ENCODE data around the gene GSKIP. TPM values are rescaled to one million over a fixed set of nuclear protein-coding genes. Genes with fewer than 3 reads are reported as not detected.

GSKIP gene
- total and polyA plus RNA-seq, 2 experiments from 2014 or later: 17.4 to 50.9 TPM

DNA sequence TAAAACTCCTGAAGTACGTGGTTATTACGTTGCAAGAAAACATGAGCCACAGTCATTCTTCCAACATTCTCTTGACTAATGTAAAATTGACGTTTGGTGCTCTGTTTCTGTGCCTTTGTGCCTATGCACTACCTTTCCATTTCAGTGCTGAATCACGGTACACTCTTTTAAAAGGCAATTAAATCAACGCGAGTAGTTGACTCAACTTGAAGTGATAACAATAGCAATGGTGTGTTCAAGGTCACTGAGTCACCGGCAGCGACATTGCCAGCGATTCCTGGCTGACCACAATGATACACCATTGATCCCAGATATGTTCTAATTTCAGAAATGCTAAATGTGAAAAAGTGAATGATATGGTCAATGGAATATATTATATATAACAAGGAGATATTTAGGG is 46.4 kb downstream of the GSKIP start (continued):
- TF ChIP-seq ZNF331 (CRISPR knock-in tag; IDR thresholded peaks at IDR 0.05; ENCODE audit: low read depth) (no peak), JUNB (IDR thresholded peaks at IDR 0.05; ENCODE audit: unreplicated experiment) (no peak)
- TF ChIP-seq, protein P1, sequence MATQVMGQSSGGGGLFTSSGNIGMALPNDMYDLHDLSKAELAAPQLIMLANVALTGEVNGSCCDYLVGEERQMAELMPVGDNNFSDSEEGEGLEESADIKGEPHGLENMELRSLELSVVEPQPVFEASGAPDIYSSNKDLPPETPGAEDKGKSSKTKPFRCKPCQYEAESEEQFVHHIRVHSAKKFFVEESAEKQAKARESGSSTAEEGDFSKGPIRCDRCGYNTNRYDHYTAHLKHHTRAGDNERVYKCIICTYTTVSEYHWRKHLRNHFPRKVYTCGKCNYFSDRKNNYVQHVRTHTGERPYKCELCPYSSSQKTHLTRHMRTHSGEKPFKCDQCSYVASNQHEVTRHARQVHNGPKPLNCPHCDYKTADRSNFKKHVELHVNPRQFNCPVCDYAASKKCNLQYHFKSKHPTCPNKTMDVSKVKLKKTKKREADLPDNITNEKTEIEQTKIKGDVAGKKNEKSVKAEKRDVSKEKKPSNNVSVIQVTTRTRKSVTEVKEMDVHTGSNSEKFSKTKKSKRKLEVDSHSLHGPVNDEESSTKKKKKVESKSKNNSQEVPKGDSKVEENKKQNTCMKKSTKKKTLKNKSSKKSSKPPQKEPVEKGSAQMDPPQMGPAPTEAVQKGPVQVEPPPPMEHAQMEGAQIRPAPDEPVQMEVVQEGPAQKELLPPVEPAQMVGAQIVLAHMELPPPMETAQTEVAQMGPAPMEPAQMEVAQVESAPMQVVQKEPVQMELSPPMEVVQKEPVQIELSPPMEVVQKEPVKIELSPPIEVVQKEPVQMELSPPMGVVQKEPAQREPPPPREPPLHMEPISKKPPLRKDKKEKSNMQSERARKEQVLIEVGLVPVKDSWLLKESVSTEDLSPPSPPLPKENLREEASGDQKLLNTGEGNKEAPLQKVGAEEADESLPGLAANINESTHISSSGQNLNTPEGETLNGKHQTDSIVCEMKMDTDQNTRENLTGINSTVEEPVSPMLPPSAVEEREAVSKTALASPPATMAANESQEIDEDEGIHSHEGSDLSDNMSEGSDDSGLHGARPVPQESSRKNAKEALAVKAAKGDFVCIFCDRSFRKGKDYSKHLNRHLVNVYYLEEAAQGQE (IDR thresholded peaks at IDR 0.05; ENCODE audit: unreplicated experiment): no peak

DNA sequence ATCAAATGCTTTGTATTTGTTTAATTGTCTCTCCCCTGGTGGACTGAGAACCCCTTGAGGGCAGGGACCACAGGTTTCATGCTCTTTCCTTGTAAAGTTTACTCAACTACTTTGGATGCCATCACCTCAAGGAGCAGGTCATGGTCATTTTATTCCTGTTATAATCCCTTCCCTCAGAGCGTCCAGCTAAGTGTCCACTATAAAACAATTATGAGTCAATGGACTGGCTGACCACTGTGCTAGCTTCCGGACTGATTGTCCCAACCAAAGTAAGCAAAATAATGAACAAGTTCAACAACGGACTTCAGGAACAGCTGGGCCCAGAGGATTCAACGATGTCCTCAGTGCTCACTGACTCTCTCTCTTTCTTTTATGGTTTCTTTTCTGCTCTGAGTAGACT is 46.8 kb downstream of the GSKIP start:
- H3K79me2 ChIP-seq (replicated peaks; ENCODE audit: insufficient read depth): no peaks in the 10 kb centered on the region
- Mint-ChIP-seq H3K27ac (no peak overlapping the region), H3K4me3 (no peak overlapping the region), H3K27me3 (ENCODE audit: insufficient read depth, low read depth, poor library complexity) (no peaks in the 10 kb centered on the region), H3K36me3 (ENCODE audit: low read depth) (no peaks in the 10 kb centered on the region), H3K4me1 (peaks cover 2% of the 10 kb centered on the region; the same call in 1 of the 3 replicates), H3K9me3 (no peaks in the 10 kb centered on the region)
- TF ChIP-seq, protein P2, sequence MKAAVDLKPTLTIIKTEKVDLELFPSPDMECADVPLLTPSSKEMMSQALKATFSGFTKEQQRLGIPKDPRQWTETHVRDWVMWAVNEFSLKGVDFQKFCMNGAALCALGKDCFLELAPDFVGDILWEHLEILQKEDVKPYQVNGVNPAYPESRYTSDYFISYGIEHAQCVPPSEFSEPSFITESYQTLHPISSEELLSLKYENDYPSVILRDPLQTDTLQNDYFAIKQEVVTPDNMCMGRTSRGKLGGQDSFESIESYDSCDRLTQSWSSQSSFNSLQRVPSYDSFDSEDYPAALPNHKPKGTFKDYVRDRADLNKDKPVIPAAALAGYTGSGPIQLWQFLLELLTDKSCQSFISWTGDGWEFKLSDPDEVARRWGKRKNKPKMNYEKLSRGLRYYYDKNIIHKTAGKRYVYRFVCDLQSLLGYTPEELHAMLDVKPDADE (IDR thresholded peaks at IDR 0.05): no peak
- TF ChIP-seq, protein P3, sequence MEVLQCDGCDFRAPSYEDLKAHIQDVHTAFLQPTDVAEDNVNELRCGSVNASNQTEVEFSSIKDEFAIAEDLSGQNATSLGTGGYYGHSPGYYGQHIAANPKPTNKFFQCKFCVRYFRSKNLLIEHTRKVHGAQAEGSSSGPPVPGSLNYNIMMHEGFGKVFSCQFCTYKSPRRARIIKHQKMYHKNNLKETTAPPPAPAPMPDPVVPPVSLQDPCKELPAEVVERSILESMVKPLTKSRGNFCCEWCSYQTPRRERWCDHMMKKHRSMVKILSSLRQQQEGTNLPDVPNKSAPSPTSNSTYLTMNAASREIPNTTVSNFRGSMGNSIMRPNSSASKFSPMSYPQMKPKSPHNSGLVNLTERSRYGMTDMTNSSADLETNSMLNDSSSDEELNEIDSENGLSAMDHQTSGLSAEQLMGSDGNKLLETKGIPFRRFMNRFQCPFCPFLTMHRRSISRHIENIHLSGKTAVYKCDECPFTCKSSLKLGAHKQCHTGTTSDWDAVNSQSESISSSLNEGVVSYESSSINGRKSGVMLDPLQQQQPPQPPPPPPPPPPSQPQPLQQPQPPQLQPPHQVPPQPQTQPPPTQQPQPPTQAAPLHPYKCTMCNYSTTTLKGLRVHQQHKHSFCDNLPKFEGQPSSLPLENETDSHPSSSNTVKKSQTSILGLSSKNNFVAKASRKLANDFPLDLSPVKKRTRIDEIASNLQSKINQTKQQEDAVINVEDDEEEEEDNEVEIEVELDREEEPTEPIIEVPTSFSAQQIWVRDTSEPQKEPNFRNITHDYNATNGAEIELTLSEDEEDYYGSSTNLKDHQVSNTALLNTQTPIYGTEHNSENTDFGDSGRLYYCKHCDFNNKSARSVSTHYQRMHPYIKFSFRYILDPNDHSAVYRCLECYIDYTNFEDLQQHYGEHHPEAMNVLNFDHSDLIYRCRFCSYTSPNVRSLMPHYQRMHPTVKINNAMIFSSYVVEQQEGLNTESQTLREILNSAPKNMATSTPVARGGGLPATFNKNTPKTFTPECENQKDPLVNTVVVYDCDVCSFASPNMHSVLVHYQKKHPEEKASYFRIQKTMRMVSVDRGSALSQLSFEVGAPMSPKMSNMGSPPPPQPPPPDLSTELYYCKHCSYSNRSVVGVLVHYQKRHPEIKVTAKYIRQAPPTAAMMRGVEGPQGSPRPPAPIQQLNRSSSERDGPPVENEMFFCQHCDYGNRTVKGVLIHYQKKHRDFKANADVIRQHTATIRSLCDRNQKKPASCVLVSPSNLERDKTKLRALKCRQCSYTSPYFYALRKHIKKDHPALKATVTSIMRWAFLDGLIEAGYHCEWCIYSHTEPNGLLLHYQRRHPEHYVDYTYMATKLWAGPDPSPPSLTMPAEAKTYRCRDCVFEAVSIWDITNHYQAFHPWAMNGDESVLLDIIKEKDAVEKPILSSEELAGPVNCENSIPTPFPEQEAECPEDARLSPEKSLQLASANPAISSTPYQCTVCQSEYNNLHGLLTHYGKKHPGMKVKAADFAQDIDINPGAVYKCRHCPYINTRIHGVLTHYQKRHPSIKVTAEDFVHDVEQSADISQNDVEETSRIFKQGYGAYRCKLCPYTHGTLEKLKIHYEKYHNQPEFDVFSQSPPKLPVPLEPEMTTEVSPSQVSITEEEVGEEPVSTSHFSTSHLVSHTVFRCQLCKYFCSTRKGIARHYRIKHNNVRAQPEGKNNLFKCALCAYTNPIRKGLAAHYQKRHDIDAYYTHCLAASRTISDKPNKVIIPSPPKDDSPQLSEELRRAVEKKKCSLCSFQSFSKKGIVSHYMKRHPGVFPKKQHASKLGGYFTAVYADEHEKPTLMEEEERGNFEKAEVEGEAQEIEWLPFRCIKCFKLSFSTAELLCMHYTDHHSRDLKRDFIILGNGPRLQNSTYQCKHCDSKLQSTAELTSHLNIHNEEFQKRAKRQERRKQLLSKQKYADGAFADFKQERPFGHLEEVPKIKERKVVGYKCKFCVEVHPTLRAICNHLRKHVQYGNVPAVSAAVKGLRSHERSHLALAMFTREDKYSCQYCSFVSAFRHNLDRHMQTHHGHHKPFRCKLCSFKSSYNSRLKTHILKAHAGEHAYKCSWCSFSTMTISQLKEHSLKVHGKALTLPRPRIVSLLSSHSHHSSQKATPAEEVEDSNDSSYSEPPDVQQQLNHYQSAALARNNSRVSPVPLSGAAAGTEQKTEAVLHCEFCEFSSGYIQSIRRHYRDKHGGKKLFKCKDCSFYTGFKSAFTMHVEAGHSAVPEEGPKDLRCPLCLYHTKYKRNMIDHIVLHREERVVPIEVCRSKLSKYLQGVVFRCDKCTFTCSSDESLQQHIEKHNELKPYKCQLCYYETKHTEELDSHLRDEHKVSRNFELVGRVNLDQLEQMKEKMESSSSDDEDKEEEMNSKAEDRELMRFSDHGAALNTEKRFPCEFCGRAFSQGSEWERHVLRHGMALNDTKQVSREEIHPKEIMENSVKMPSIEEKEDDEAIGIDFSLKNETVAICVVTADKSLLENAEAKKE (CRISPR knock-in tag; IDR thresholded peaks at IDR 0.05): no peak
- no peak for TF ChIP-seq EZH2 (IDR thresholded peaks at IDR 0.05; ENCODE audit: low read depth, unreplicated experiment)
- H3K4me3 ChIP-seq: no peak overlapping the region
- no peaks in the 10 kb centered on the region for H3F3A ChIP-seq (replicated peaks; ENCODE audit: low read depth)
- no peak overlapping the region for H3K27ac ChIP-seq (ENCODE audit: low read depth)
- no peaks in the 10 kb centered on the region; the same call in 1 of the 2 replicates for H4K20me1 ChIP-seq (replicated peaks; ENCODE audit: insufficient read depth)
- H2AFZ ChIP-seq: no peak overlapping the region
- no peaks in the 10 kb centered on the region for H3K36me3 ChIP-seq (ENCODE audit: insufficient read depth)
- no peaks in the 10 kb centered on the region; the same call in 1 of the 2 replicates for H3K4me1 ChIP-seq (ENCODE audit: insufficient read depth)
- H3K4me2 ChIP-seq: no peak overlapping the region
- H3K27me3 ChIP-seq (ENCODE audit: insufficient read depth): no peaks in the 10 kb centered on the region
- ATAC-seq: no peak
- DNase-seq (ENCODE audit: low spot score): no peak
- no peaks in the 10 kb centered on the region for H3K9me2 ChIP-seq (ENCODE audit: insufficient read depth)
